ENCODE data around the gene DNAJB8. TPM values are rescaled to one million over a fixed set of nuclear protein-coding genes. Genes with fewer than 3 reads are reported as not detected.

DNAJB8 gene
- total and polyA plus RNA-seq, 4 donors = not detected

GRCh38 chr3:128423525-128424147 is 43.1 kb downstream of the DNAJB8 start:
- WGBS, 2 donors = 88 to 90% methylated on average over 7 of the region's 7 CpGs
- Histone ChIP-seq H3K9ac (ENCODE audit: insufficient read depth in 1 of 2, low read length in 2 of 2) (no peak overlapping the region), H3K27me3 (ENCODE audit: control insufficient read depth in 3 of 3, insufficient read depth in 3 of 3, low read length in 2 of 3) (peaks cover 0 to 3% (median 0%) of the 10 kb centered on the region in 3 donors), H3K36me3 (ENCODE audit: control insufficient read depth in 4 of 4, insufficient read depth in 4 of 4, low read length in 4 of 4) (no peaks in the 10 kb centered on the region), H3K4me1 (ENCODE audit: control insufficient read depth in 5 of 5, insufficient read depth in 5 of 5, low read length in 5 of 5) (peaks cover 0 to 2% (median 0%) of the 10 kb centered on the region in 5 donors), H3K4me3 (no peak overlapping the region), H3K9me3 (ENCODE audit: control insufficient read depth in 4 of 4, insufficient read depth in 3 of 4, low read length in 3 of 4) (peaks cover 0 to 7% (median 3%) of the 10 kb centered on the region in 4 donors), H3K27ac (ENCODE audit: low read depth in 1 of 2, low read length in 1 of 2) (no peak overlapping the region)
- no peak for DNase-seq
- ATAC-seq (ENCODE audit: insufficient read depth, low FRiP score) = no peak
- TF ChIP-seq CTCF (IDR thresholded peaks at IDR 0.05; ENCODE audit: control extremely low read depth, extremely low read depth) = no peak

- Histone ChIP-seq H3K27me3 (ENCODE audit: control insufficient read depth in 3 of 3, insufficient read depth in 3 of 3, low read length in 2 of 3) (peaks cover 0 to 3% (median 0%) of the 10 kb centered on the region in 3 donors), H3K4me1 (ENCODE audit: control insufficient read depth in 5 of 5, insufficient read depth in 5 of 5, low read length in 5 of 5) (peaks cover 0 to 2% (median 0%) of the 10 kb centered on the region in 5 donors), H3K9me3 (ENCODE audit: control insufficient read depth in 4 of 4, insufficient read depth in 3 of 4, low read length in 3 of 4) (peaks cover 0 to 10% (median 4%) of the 10 kb centered on the region in 4 donors), H3K36me3 (ENCODE audit: control insufficient read depth in 4 of 4, insufficient read depth in 4 of 4, low read length in 4 of 4) (no peaks in the 10 kb centered on the region), H3K4me3 (no peak overlapping the region), H3K9ac (ENCODE audit: insufficient read depth in 1 of 2, low read length in 2 of 2) (no peak overlapping the region), H3K27ac (ENCODE audit: low read depth in 1 of 2, low read length in 1 of 2) (no peak overlapping the region)
- 92 to 93% methylated on average over 3 of the region's 3 CpGs for WGBS, 2 donors
- ATAC-seq (ENCODE audit: insufficient read depth, low FRiP score) (no peak), DNase-seq (no peak)
- no peak for TF ChIP-seq CTCF (IDR thresholded peaks at IDR 0.05; ENCODE audit: control extremely low read depth, extremely low read depth)
Observed at GRCh38 chr3:128422762-128423524, 43.7 kb downstream of the DNAJB8 start.

GRCh38 chr3:128421966-128422365 is 44.7 kb downstream of the DNAJB8 start:
- no peak for TF ChIP-seq CTCF (IDR thresholded peaks at IDR 0.05; ENCODE audit: control extremely low read depth, extremely low read depth)
- peaks cover 0 to 10% (median 4%) of the 10 kb centered on the region in 4 donors for H3K9me3 ChIP-seq (ENCODE audit: control insufficient read depth in 4 of 4, insufficient read depth in 3 of 4, low read length in 3 of 4)
- no peak overlapping the region for H3K27ac ChIP-seq (ENCODE audit: low read depth in 1 of 2, low read length in 1 of 2)
- peaks cover 0 to under 1% (median 0%) of the 10 kb centered on the region in 3 donors for H3K27me3 ChIP-seq (ENCODE audit: control insufficient read depth in 3 of 3, insufficient read depth in 3 of 3, low read length in 2 of 3)
- ATAC-seq (ENCODE audit: insufficient read depth, low FRiP score) (no peak), DNase-seq (no peak)
- no peak overlapping the region for H3K9ac ChIP-seq (ENCODE audit: insufficient read depth in 1 of 2, low read length in 2 of 2)
- H3K4me3 ChIP-seq = no peak overlapping the region
- peaks cover 0 to 2% (median 0%) of the 10 kb centered on the region in 5 donors for H3K4me1 ChIP-seq (ENCODE audit: control insufficient read depth in 5 of 5, insufficient read depth in 5 of 5, low read length in 5 of 5)
- 86 to 90% methylated on average over 7 of the region's 7 CpGs for WGBS, 2 donors
- H3K36me3 ChIP-seq (ENCODE audit: control insufficient read depth in 4 of 4, insufficient read depth in 4 of 4, low read length in 4 of 4) = no peaks in the 10 kb centered on the region
